Measurements from ENCODE around the gene NRN1.

Gene NRN1

DNA sequence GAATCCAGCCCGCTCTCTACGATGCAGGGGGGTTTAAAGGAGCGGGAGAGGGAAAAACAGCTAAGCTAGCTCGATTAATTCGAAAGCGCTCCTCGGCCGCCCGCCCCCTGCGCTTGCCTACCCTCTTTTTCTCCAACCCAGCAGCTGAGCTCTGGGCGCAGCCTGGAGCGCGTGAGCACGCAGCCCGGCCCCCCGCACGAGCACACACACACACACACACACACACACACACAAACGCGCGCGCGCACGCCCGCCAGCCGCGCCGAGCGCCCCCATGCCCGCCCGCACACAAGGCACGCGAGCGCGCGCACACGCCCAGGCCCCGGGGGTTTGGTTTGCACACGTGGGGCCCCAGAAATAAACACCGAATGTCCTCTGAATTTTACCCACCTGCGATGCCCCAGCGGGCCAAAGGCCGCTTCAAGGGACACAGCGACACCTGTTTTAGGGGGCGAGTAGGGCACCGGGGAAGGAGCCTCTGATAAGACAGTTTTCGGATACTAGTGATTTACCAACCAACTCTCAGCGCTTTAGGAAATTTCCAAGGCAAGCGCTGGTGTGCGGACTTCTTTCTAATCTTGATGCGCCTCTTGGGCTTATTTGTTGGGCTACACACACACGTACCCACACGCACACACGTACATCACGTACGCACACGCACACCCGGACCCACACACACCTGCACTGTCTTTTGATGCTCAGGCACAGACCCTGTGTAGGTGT is 802 bp upstream of the NRN1 start (continued):
- TF ChIP-seq, protein P1, sequence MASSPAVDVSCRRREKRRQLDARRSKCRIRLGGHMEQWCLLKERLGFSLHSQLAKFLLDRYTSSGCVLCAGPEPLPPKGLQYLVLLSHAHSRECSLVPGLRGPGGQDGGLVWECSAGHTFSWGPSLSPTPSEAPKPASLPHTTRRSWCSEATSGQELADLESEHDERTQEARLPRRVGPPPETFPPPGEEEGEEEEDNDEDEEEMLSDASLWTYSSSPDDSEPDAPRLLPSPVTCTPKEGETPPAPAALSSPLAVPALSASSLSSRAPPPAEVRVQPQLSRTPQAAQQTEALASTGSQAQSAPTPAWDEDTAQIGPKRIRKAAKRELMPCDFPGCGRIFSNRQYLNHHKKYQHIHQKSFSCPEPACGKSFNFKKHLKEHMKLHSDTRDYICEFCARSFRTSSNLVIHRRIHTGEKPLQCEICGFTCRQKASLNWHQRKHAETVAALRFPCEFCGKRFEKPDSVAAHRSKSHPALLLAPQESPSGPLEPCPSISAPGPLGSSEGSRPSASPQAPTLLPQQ (tag by site-specific recombination; IDR thresholded peaks at IDR 0.05) = peak; percentile 76; the same call in 1 of the 2 replicates
- no peak for TF ChIP-seq PRDM4 (tag by site-specific recombination; IDR thresholded peaks at IDR 0.05)
- TF ChIP-seq ZNF529 (tag by site-specific recombination; IDR thresholded peaks at IDR 0.05; ENCODE audit: insufficient replicate concordance) = no peak
- TF ChIP-seq ZNF670 (tag by site-specific recombination; IDR thresholded peaks at IDR 0.05; ENCODE audit: low read depth) = 0 out of 2 replicates have a peak, but pooled peaks have one; percentile 23
- TF ChIP-seq GLIS2 (tag by site-specific recombination; IDR thresholded peaks at IDR 0.05) = peak; percentile 95; the same call in 1 of the 2 replicates
- no peak for TF ChIP-seq ZNF174 (tag by site-specific recombination; IDR thresholded peaks at IDR 0.05)
- TF ChIP-seq ZNF140 (tag by site-specific recombination; IDR thresholded peaks at IDR 0.05) = no peak
- no peak for TF ChIP-seq RBAK (tag by site-specific recombination; IDR thresholded peaks at IDR 0.05)
- peak; percentile 91 for TF ChIP-seq ZSCAN4 (tag by site-specific recombination; IDR thresholded peaks at IDR 0.05)
- peak; percentile 22; the same call in 1 of the 2 replicates for TF ChIP-seq ZNF335 (tag by site-specific recombination; conservative IDR thresholded peaks at IDR 0.05)
- TF ChIP-seq ZSCAN5A (tag by site-specific recombination; IDR thresholded peaks at IDR 0.05) = peak; percentile 72; the same call in 1 of the 2 replicates
- TF ChIP-seq ZNF514 (tag by site-specific recombination; IDR thresholded peaks at IDR 0.05) = no peak
- TF ChIP-seq ZFP37 (tag by site-specific recombination; IDR thresholded peaks at IDR 0.05) = no peak
- TF ChIP-seq ZNF501 (tag by site-specific recombination; IDR thresholded peaks at IDR 0.05) = no peak
- TF ChIP-seq ZNF274 (IDR thresholded peaks at IDR 0.05; ENCODE audit: low read length) = no peak
- no peak for TF ChIP-seq ZNF274 (tag by site-specific recombination; IDR thresholded peaks at IDR 0.05; ENCODE audit: borderline replicate concordance)
- no peak for TF ChIP-seq BCL11B (tag by site-specific recombination; IDR thresholded peaks at IDR 0.05; ENCODE audit: low read depth)
- no peak for TF ChIP-seq ZNF610 (tag by site-specific recombination; IDR thresholded peaks at IDR 0.05; ENCODE audit: borderline replicate concordance)
- TF ChIP-seq ZNF544 (tag by site-specific recombination; IDR thresholded peaks at IDR 0.05) = no peak
- TF ChIP-seq ZNF341 (tag by site-specific recombination; IDR thresholded peaks at IDR 0.05; ENCODE audit: low read depth) = no peak
- no peak for TF ChIP-seq OVOL3 (tag by site-specific recombination; IDR thresholded peaks at IDR 0.05)
- TF ChIP-seq ZSCAN23 (tag by site-specific recombination; IDR thresholded peaks at IDR 0.05) = no peak
- TF ChIP-seq ZNF169 (tag by site-specific recombination; IDR thresholded peaks at IDR 0.05) = no peak; the same call in 1 of the 2 replicates
- TF ChIP-seq, protein P2, sequence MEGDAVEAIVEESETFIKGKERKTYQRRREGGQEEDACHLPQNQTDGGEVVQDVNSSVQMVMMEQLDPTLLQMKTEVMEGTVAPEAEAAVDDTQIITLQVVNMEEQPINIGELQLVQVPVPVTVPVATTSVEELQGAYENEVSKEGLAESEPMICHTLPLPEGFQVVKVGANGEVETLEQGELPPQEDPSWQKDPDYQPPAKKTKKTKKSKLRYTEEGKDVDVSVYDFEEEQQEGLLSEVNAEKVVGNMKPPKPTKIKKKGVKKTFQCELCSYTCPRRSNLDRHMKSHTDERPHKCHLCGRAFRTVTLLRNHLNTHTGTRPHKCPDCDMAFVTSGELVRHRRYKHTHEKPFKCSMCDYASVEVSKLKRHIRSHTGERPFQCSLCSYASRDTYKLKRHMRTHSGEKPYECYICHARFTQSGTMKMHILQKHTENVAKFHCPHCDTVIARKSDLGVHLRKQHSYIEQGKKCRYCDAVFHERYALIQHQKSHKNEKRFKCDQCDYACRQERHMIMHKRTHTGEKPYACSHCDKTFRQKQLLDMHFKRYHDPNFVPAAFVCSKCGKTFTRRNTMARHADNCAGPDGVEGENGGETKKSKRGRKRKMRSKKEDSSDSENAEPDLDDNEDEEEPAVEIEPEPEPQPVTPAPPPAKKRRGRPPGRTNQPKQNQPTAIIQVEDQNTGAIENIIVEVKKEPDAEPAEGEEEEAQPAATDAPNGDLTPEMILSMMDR (tag by site-specific recombination; IDR thresholded peaks at IDR 0.05) = peak; percentile 58; the same call in 1 of the 2 replicates
- peak; percentile 89; the same call in 1 of the 2 replicates for TF ChIP-seq ZNF660 (tag by site-specific recombination; IDR thresholded peaks at IDR 0.05)
- peak; percentile 59; the same call in 1 of the 2 replicates for TF ChIP-seq ZNF837 (tag by site-specific recombination; IDR thresholded peaks at IDR 0.05)
- TF ChIP-seq, protein P3, sequence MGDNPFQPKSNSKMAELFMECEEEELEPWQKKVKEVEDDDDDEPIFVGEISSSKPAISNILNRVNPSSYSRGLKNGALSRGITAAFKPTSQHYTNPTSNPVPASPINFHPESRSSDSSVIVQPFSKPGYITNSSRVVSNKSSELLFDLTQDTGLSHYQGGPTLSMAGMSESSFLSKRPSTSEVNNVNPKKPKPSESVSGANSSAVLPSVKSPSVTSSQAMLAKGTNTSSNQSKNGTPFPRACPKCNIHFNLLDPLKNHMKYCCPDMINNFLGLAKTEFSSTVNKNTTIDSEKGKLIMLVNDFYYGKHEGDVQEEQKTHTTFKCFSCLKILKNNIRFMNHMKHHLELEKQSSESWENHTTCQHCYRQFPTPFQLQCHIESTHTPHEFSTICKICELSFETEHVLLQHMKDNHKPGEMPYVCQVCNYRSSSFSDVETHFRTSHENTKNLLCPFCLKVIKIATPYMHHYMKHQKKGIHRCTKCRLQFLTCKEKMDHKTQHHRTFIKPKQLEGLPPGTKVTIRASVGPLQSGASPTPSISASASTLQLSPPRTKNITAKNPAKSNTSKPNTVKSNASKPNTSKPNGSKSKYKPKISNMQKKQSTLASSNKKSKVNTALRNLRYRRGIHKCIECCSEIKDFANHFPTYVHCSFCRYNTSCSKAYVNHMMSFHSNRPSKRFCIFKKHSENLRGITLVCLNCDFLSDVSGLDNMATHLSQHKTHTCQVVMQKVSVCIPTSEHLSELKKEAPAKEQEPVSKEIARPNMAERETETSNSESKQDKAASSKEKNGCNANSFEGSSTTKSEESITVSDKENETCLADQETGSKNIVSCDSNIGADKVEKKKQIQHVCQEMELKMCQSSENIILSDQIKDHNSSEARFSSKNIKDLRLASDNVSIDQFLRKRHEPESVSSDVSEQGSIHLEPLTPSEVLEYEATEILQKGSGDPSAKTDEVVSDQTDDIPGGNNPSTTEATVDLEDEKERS (tag by site-specific recombination; IDR thresholded peaks at IDR 0.05) = no peak
